Glutamatergic neuron (in vitro differentiated cells): Measurements from ENCODE around the gene BDKRB1. TPM values are rescaled to one million over a fixed set of nuclear protein-coding genes. Genes with fewer than 3 reads are reported as not detected.

Source experiments
- DNase-seq: peaks from one replicate; pipeline ENCODE4 v3.0.0; 2022
- H3K27ac Mint-ChIP-seq: one replicate; pipeline ENCODE4 v1.8.0; 2020; ENCODE audit warnings: mild to moderate bottlenecking, mixed read lengths, inconsistent platforms; ENCODE audit not compliant: unreplicated experiment
- H3K27me3 Mint-ChIP-seq: one replicate; pipeline ENCODE4 v1.8.0; 2020; ENCODE audit warnings: mild to moderate bottlenecking, moderate library complexity, mixed read lengths, inconsistent platforms; ENCODE audit not compliant: unreplicated experiment
- H3K36me3 Mint-ChIP-seq: one replicate; pipeline ENCODE4 v1.8.0; 2020; ENCODE audit warnings: mild to moderate bottlenecking, mixed read lengths, inconsistent platforms; ENCODE audit not compliant: unreplicated experiment
- H3K4me1 Mint-ChIP-seq: one replicate; pipeline ENCODE4 v1.8.0; 2020; ENCODE audit warnings: mild to moderate bottlenecking, low read depth, mixed read lengths, inconsistent platforms; ENCODE audit not compliant: unreplicated experiment
- H3K4me3 Mint-ChIP-seq: one replicate; pipeline ENCODE4 v1.8.0; 2020; ENCODE audit warnings: mild to moderate bottlenecking, mixed read lengths, inconsistent platforms; ENCODE audit not compliant: unreplicated experiment
- H3K9me3 Mint-ChIP-seq: one replicate; pipeline ENCODE4 v1.8.0; 2020; ENCODE audit warnings: mild to moderate bottlenecking, moderate library complexity, mixed read lengths, inconsistent platforms; ENCODE audit not compliant: unreplicated experiment
- total RNA-seq: library from RNA; stranded (reverse); fragmentation: NEBNext Ultra II Directional; extraction: Animal tissue kit (Norgen Biotek cat#: 25700); gene quantifications from one replicate; pipeline ENCODE4 v1.2.1, GENCODE V29; 2021; ENCODE audit not compliant: unreplicated experiment
- TF ChIP-seq, protein P1 (sequence below): fragments of 200-600 bp; sonication (generic); IDR thresholded peaks from one replicate; pipeline ENCODE4 v1.5.0; 2021; ENCODE audit not compliant: partially characterized antibody, unreplicated experiment

BDKRB1 gene
- total RNA-seq, 1 donor from 2014 or later: not detected

GRCh38 chr14:96271421-96271762, 15.4 kb downstream of the BDKRB1 start:
- H3K4me3 Mint-ChIP-seq: no peak overlapping the region
- peaks cover 1% of the 10 kb centered on the region for H3K9me3 Mint-ChIP-seq
- H3K27ac Mint-ChIP-seq: no peak overlapping the region
- no peak for DNase-seq
- TF ChIP-seq, protein P1, sequence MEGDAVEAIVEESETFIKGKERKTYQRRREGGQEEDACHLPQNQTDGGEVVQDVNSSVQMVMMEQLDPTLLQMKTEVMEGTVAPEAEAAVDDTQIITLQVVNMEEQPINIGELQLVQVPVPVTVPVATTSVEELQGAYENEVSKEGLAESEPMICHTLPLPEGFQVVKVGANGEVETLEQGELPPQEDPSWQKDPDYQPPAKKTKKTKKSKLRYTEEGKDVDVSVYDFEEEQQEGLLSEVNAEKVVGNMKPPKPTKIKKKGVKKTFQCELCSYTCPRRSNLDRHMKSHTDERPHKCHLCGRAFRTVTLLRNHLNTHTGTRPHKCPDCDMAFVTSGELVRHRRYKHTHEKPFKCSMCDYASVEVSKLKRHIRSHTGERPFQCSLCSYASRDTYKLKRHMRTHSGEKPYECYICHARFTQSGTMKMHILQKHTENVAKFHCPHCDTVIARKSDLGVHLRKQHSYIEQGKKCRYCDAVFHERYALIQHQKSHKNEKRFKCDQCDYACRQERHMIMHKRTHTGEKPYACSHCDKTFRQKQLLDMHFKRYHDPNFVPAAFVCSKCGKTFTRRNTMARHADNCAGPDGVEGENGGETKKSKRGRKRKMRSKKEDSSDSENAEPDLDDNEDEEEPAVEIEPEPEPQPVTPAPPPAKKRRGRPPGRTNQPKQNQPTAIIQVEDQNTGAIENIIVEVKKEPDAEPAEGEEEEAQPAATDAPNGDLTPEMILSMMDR: no peak
- H3K27me3 Mint-ChIP-seq: peaks cover 6% of the 10 kb centered on the region
- H3K4me1 Mint-ChIP-seq: peaks cover 1% of the 10 kb centered on the region
- H3K36me3 Mint-ChIP-seq: peaks cover 12% of the 10 kb centered on the region

DNA sequence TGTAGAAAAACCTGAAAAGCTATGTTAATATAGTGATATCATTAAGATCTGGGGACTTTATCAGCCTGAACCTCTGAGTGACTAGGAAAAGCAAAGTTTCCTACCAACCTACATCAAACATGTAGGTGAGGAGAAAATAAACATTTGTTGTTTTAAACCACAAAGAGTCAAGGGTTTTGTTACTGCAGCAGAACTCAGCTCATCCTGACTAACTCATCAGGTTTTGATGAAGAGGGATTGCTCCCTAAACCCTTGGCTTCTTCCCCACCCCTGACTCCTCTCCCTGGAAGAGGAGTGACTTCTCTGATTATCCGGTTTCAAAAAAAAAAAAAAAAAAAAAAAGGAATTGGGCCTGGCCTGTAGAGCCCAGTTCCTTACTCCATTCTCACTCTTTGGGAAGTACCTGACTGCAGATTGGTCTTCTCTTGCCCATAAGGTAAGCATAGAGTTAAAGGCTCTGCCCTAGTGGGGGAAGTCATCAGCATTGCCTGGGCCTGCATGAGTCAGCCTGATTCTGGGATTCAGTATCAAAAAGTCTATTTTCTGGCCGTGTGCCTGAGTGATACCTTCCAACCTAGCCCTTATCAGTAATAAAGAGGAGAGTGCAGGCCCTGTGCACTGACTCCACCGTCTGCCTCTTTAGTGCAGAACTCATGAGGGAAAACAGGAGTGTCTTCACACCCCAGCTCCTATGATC, 16.9 kb downstream of the BDKRB1 start:
- TF ChIP-seq, protein P1: no peak
- no peaks in the 10 kb centered on the region for H3K9me3 Mint-ChIP-seq
- H3K4me1 Mint-ChIP-seq: peaks cover 6% of the 10 kb centered on the region
- H3K4me3 Mint-ChIP-seq: no peak overlapping the region
- peaks cover 6% of the 10 kb centered on the region for H3K27me3 Mint-ChIP-seq
- no peak overlapping the region for H3K27ac Mint-ChIP-seq
- H3K36me3 Mint-ChIP-seq: peaks cover 12% of the 10 kb centered on the region
- no peak for DNase-seq

GRCh38 chr14:96273629-96274028, 17.6 kb downstream of the BDKRB1 start:
- peaks cover 6% of the 10 kb centered on the region for H3K4me1 Mint-ChIP-seq
- TF ChIP-seq, protein P1: no peak
- no peak overlapping the region for H3K27ac Mint-ChIP-seq
- no peaks in the 10 kb centered on the region for H3K9me3 Mint-ChIP-seq
- no peak for DNase-seq
- H3K36me3 Mint-ChIP-seq: peaks cover 12% of the 10 kb centered on the region
- peaks cover 6% of the 10 kb centered on the region for H3K27me3 Mint-ChIP-seq
- no peak overlapping the region for H3K4me3 Mint-ChIP-seq

- peaks cover 12% of the 10 kb centered on the region for H3K36me3 Mint-ChIP-seq
- no peak for DNase-seq
- TF ChIP-seq, protein P1: no peak
- H3K9me3 Mint-ChIP-seq: no peaks in the 10 kb centered on the region
- H3K4me1 Mint-ChIP-seq: peaks cover 6% of the 10 kb centered on the region
- H3K27ac Mint-ChIP-seq: no peak overlapping the region
- H3K27me3 Mint-ChIP-seq: peaks cover 6% of the 10 kb centered on the region
- peak overlapping the region; percentile 50 for H3K4me3 Mint-ChIP-seq
Measured at GRCh38 chr14:96274122-96274521, 18.1 kb downstream of the BDKRB1 start.

- peaks cover 10% of the 10 kb centered on the region for H3K4me1 Mint-ChIP-seq
- H3K9me3 Mint-ChIP-seq: no peaks in the 10 kb centered on the region
- no peak overlapping the region for H3K4me3 Mint-ChIP-seq
- no peak overlapping the region for H3K27ac Mint-ChIP-seq
- peaks cover 6% of the 10 kb centered on the region for H3K27me3 Mint-ChIP-seq
- peaks cover 12% of the 10 kb centered on the region for H3K36me3 Mint-ChIP-seq
- DNase-seq: no peak
- TF ChIP-seq, protein P1: no peak
Measured at GRCh38 chr14:96274543-96274942, 18.5 kb downstream of the BDKRB1 start.
